Esophagus muscularis mucosa (tissue), 4 donors: Measurements from ENCODE around the gene PDHX. TPM values are rescaled to one million over a fixed set of nuclear protein-coding genes. Genes with fewer than 3 reads are reported as not detected.
A peak's percentile ranks its signal among the peaks of the same experiment; 100 is the strongest.

Experiments used
- DNase-seq: peaks from one replicate; pipeline ENCODE4 v3.0.0-alpha.2; 2017; ENCODE audit errors: extremely low spot score
- H3K27ac ChIP-seq, 4 donors: fragments of 200-600 bp; sonication (generic); replicated peaks in 1 of 4; 1 replicate in 3 of 4; 2 replicates in 1 of 4; pipeline ENCODE4 v1.5.1; 2016 to 2019; ENCODE audit warnings: mild to moderate bottlenecking in 1 of 4
- H3K27me3 ChIP-seq, 4 donors: fragments of 200-600 bp; sonication (generic); one replicate each; pipeline versions ENCODE4 v1.5.1 to v1.6.0; 2016 to 2019
- H3K36me3 ChIP-seq, 4 donors: fragments of 200-600 bp; sonication (generic); one replicate each; pipeline ENCODE4 v1.5.1; 2016 to 2019
- H3K4me1 ChIP-seq, 4 donors: fragments of 200-600 bp; sonication (generic); one replicate each; pipeline ENCODE4 v1.5.1; 2016 to 2019
- H3K4me3 ChIP-seq, 4 donors: fragments of 200-600 bp; sonication (generic); 1 replicate in 2 of 4; 2 replicates in 2 of 4; pipeline ENCODE4 v1.5.1; 2016 to 2019; ENCODE audit warnings: mild to moderate bottlenecking in 4 of 4, moderate library complexity in 1 of 4
- H3K9me3 ChIP-seq, 4 donors: fragments of 200-600 bp; sonication (generic); 1 replicate in 3 of 4; 2 replicates in 1 of 4; pipeline ENCODE4 v1.5.1; 2016 to 2019
- EP300 ChIP-seq: sonication (generic); formaldehyde crosslinking; IDR thresholded peaks from one replicate; pipeline ENCODE4 v1.6.1; 2017; ENCODE audit warnings: antibody characterized with exemption
- POLR2A ChIP-seq: fragments of 450-650 bp; IDR thresholded peaks from one replicate; pipeline ENCODE4 v1.6.1; 2017; ENCODE audit warnings: antibody characterized with exemption, moderate library complexity, mild to moderate bottlenecking, low read depth
- POLR2AphosphoS5 ChIP-seq, 2 donors: sonication (generic); formaldehyde crosslinking; IDR thresholded peaks; one replicate each; pipeline ENCODE4 v1.6.1; 2017; ENCODE audit warnings: antibody characterized with exemption in 2 of 2
- WGBS: methylation state at CpG from one replicate; pipeline ENCODE4 v1.1.5; 2018; 5-methylcytosine and 5-hydroxymethylcytosine counted together
- intact Hi-C: fragments of 100-400 bp; cut with DNase I; formaldehyde crosslinking; loops from one replicate; pipeline ENCODE4 v1.15.1; 2023
- total RNA-seq, 4 donors: library from RNA; depleted of rRNA; stranded (reverse); fragments of >200 nt; gene quantifications; one replicate each; pipeline versions ENCODE4 v1.1.0 to v1.2.1, GENCODE V29; 2016
- TF ChIP-seq, protein P1 (sequence below), 3 experiments: fragments of 200-600 bp in 2 of 3; fragments of 450-650 bp in 1 of 3; sonication (generic) in 2 of 3; IDR thresholded peaks; one replicate each; pipeline ENCODE4 v1.5.1; 2017 to 2019; ENCODE audit warnings: antibody characterized with exemption in 3 of 3, mild to moderate bottlenecking in 2 of 3, moderate library complexity in 1 of 3

Gene PDHX
- total RNA-seq, 4 donors from 2014 or later: 39.9 to 43.4 (median 42.1) TPM

DNA sequence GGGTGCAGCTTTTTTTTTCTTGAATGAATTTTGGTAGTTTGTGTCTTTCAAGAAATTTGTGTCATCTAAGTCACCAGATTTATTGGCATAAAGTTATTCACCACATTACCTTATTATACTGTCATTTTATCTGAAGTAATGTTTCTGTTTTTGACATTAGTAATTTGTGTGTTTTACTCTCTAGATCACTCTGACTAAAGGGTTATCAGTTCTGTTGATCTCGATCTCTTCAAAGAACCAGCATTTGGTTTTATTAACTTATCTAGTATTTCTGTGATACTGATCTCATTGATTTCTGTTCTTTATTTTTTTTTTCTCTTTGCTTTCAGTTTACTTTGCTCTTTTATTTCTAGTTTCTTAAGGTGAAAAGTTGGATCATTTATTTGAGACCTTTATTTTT, 55.5 kb downstream of the PDHX start:
- intact Hi-C loops: no loop called here
- Histone ChIP-seq H3K4me3 (no peak overlapping the region), H3K9me3 (no peaks in the 10 kb centered on the region), H3K27ac (no peak overlapping the region), H3K36me3 (peaks cover 7 to 68% (median 33%) of the 10 kb centered on the region in 4 donors), H3K4me1 (peaks cover 1 to 17% (median 13%) of the 10 kb centered on the region in 4 donors), H3K27me3 (no peaks in the 10 kb centered on the region)
- DNase-seq: no peak
- TF ChIP-seq EP300: no peak
- TF ChIP-seq POLR2AphosphoS5 (IDR thresholded peaks at IDR 0.05): no peak
- no peak for TF ChIP-seq POLR2A
- TF ChIP-seq, protein P1, sequence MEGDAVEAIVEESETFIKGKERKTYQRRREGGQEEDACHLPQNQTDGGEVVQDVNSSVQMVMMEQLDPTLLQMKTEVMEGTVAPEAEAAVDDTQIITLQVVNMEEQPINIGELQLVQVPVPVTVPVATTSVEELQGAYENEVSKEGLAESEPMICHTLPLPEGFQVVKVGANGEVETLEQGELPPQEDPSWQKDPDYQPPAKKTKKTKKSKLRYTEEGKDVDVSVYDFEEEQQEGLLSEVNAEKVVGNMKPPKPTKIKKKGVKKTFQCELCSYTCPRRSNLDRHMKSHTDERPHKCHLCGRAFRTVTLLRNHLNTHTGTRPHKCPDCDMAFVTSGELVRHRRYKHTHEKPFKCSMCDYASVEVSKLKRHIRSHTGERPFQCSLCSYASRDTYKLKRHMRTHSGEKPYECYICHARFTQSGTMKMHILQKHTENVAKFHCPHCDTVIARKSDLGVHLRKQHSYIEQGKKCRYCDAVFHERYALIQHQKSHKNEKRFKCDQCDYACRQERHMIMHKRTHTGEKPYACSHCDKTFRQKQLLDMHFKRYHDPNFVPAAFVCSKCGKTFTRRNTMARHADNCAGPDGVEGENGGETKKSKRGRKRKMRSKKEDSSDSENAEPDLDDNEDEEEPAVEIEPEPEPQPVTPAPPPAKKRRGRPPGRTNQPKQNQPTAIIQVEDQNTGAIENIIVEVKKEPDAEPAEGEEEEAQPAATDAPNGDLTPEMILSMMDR (IDR thresholded peaks at IDR 0.05): no peak
- 100% methylated on average over 1 of the region's 1 CpG for WGBS

DNA sequence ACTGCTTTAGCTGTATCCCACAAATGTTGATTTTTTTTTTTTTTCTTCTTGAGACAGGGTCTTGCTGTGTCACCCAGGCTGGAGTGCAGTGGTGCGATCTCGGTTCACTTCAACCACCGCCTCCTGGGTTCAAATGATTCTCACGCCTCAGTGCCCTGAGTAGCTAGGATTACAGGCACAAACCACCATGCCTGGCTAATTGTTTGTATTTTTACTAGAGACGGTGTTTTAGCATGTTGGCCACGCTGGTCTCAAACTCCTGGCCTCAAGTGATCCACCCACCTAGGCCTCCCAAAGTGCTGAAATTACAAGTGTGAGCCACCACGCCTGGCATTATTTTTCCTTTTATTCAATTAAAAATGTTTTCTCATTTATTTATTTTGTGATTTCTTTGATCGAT, 55.9 kb downstream of the PDHX start:
- no peaks in the 10 kb centered on the region for H3K27me3 ChIP-seq
- peaks cover 5 to 21% (median 17%) of the 10 kb centered on the region in 4 donors for H3K4me1 ChIP-seq
- H3K36me3 ChIP-seq: peaks cover 5 to 64% (median 33%) of the 10 kb centered on the region in 4 donors
- no peak for DNase-seq
- H3K9me3 ChIP-seq: no peaks in the 10 kb centered on the region
- WGBS: 97% methylated on average over 8 of the region's 8 CpGs
- no peak overlapping the region for H3K4me3 ChIP-seq
- H3K27ac ChIP-seq: no peak overlapping the region
- TF ChIP-seq, protein P1 (IDR thresholded peaks at IDR 0.05): no peak
- TF ChIP-seq POLR2A: no peak
- no peak for TF ChIP-seq EP300
- TF ChIP-seq POLR2AphosphoS5 (IDR thresholded peaks at IDR 0.05): no peak
- intact Hi-C loops: no loop called here

DNA sequence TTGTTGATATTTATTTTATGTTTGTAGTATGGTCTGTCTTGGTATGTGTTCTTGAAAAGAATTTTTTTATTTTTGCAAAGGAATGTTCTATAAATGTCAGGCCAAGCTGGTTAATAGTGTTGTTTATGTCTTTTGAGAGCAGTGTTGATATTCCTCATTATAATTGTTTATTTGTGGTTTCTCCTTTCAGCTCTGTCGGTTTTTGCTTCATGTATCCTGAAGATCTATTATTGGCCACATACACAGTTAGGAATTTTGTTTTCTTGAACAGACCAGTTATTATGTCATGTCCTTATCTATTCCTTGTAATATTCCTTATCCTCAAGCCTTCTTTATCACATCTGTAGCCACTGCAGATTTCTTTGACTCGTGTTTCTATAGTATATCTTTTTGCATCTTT, 56.5 kb downstream of the PDHX start:
- no peaks in the 10 kb centered on the region for H3K9me3 ChIP-seq
- H3K4me1 ChIP-seq: peaks cover 11 to 26% (median 23%) of the 10 kb centered on the region in 4 donors
- H3K27ac ChIP-seq: no peak overlapping the region
- WGBS: 71% methylated on average over 2 of the region's 2 CpGs
- intact Hi-C loops: no loop called here
- no peak overlapping the region for H3K4me3 ChIP-seq
- H3K36me3 ChIP-seq: peaks cover 5 to 59% (median 29%) of the 10 kb centered on the region in 4 donors
- H3K27me3 ChIP-seq: no peaks in the 10 kb centered on the region
- DNase-seq: no peak
- TF ChIP-seq, protein P1 (IDR thresholded peaks at IDR 0.05): no peak
- TF ChIP-seq POLR2AphosphoS5 (IDR thresholded peaks at IDR 0.05): no peak
- no peak for TF ChIP-seq EP300
- TF ChIP-seq POLR2A: no peak

DNA sequence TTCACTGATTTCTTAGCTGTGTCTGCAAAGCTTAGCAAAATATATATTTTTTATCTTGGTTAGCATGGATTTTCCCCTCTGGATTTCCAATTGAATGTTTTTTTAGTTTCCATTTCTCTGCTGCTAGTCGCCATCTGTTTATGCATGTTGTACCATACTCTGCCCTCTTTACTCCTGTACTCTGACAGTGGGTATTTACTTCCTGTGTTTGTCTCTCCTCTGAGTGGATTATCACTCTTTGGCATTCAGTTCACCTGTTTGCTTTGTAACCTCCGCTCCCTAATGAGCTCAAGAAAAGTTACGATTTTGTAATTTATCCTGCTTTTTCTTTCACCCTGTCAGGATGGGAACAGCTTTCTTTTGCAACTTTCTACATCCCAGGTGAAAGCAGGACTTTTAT, 59.1 kb downstream of the PDHX start:
- Histone ChIP-seq H3K36me3 (peaks cover 3 to 48% (median 22%) of the 10 kb centered on the region in 4 donors), H3K9me3 (no peaks in the 10 kb centered on the region), H3K27me3 (no peaks in the 10 kb centered on the region), H3K27ac (no peak overlapping the region), H3K4me1 (peaks cover 11 to 39% (median 33%) of the 10 kb centered on the region in 4 donors), H3K4me3 (no peak overlapping the region)
- no peak for TF ChIP-seq POLR2AphosphoS5 (IDR thresholded peaks at IDR 0.05)
- TF ChIP-seq POLR2A: no peak
- 85% methylated on average over 3 of the region's 3 CpGs for WGBS
- intact Hi-C loops: no loop called here
- DNase-seq: no peak

DNA sequence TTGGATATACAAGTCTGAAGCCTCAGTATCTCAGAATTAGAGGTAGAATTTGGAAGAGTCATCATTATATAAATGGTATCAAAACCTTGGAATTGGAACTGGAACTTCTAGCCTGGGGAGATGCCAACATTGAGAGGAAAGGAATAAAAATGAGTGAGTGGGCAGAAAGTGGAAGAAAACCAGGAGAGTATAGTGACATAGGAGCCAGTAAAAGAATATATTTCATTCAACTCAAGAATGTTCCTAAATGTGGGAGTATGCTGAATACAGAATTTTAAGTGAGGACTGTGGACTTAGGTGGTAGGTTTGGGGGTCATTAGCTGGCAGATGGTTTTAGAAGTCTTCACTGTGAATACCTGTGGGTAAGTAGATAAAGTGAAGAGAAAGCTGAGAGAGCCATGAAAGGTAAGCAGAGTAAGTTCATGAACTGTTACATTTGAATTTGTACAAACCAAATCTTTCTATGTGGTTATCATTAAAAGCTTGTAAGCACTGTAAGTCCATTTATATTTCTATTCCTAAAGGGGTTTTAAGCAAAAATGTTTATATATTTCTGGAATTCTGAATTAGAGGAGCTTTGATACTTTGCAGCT, 60.2 kb downstream of the PDHX start:
- TF ChIP-seq, protein P1 (IDR thresholded peaks at IDR 0.05): no peak
- TF ChIP-seq POLR2A: no peak
- intact Hi-C loops: no loop called here
- Histone ChIP-seq H3K4me3 (no peak overlapping the region), H3K36me3 (peaks cover 3 to 45% (median 18%) of the 10 kb centered on the region in 4 donors), H3K9me3 (no peaks in the 10 kb centered on the region), H3K27me3 (no peaks in the 10 kb centered on the region), H3K4me1 (peaks cover 11 to 39% (median 33%) of the 10 kb centered on the region in 4 donors), H3K27ac (peak overlapping the region in 3 of 4 donors; percentile 1 to 37 (median 34))
- DNase-seq: no peak
